Panc1 (cell line): ENCODE data around the gene BAHCC1. TPM values are rescaled to one million over a fixed set of nuclear protein-coding genes. Genes with fewer than 3 reads are reported as not detected.
A peak's percentile ranks its signal among the peaks of the same experiment; 100 is the strongest.

Experiments
- ATAC-seq: fragments of 200-7000 bp; cut with Tn5 transposase; 2 replicates; pipeline ENCODE4 v1.9.1; 2020; ENCODE audit warnings: mild to moderate bottlenecking, moderate library complexity
- BruUV-seq: library from RNA; stranded (reverse); fragments of 400-500 nt; replicated peaks from 2 replicates; lab custom pipeline; 2021; lab: Mats Ljungman, UMichigan
- CTCF ChIA-PET: fragments of 300-600 bp; sonication (Branson Sonifier 250); formaldehyde crosslinking; loops from one replicate; lab custom pipeline; 2022; ENCODE audit warnings: antibody characterized with exemption; lab: Charles Lee
- POLR2A ChIA-PET: fragments of 300-600 bp; sonication (Branson Sonifier 250); formaldehyde crosslinking; loops from one replicate; lab custom pipeline; 2022; ENCODE audit warnings: antibody characterized with exemption; lab: Charles Lee
- DNase-seq: peaks from one replicate; pipeline ENCODE4 v3.0.0-alpha.2; 2010; ENCODE audit warnings: low read depth, low spot score
- H3K27ac ChIP-seq: 2 replicates; pipeline ENCODE4 v1.5.1; 2011; ENCODE audit warnings: mild to moderate bottlenecking, low read length, inconsistent platforms
- H3K27me3 ChIP-seq: fragments of 200-500 bp; sonication (Bioruptor generic); 2 replicates; pipeline ENCODE4 v1.6.0; 2014; ENCODE audit warnings: low read length, inconsistent platforms; ENCODE audit not compliant: control insufficient read depth, insufficient read depth
- H3K36me3 ChIP-seq: fragments of 200-500 bp; sonication (Bioruptor generic); 2 replicates; pipeline ENCODE4 v1.5.1; 2014; ENCODE audit warnings: inconsistent platforms, mild to moderate bottlenecking, low read length, moderate library complexity; ENCODE audit not compliant: control insufficient read depth, insufficient read depth
- H3K4me1 ChIP-seq: 2 replicates; pipeline ENCODE4 v1.5.1; 2011; ENCODE audit warnings: inconsistent platforms, mild to moderate bottlenecking, low read length, moderate library complexity; ENCODE audit not compliant: control insufficient read depth, insufficient read depth
- H3K4me3 ChIP-seq, 2 experiments: 2 replicates each; pipeline ENCODE4 v1.5.1; 2011 to 2012; ENCODE audit warnings: low read depth in 2 of 2, low read length in 2 of 2, mild to moderate bottlenecking in 2 of 2, inconsistent platforms in 1 of 2, moderate library complexity in 1 of 2
- H3K9me3 ChIP-seq: fragments of 200-500 bp; sonication (Bioruptor generic); 2 replicates; pipeline ENCODE4 v1.5.1; 2014; ENCODE audit warnings: low read depth, mild to moderate bottlenecking, inconsistent platforms, low read length, moderate library complexity; ENCODE audit not compliant: control insufficient read depth, insufficient read depth
- CTCF ChIP-seq: fragments of 450-650 bp; IDR thresholded peaks from 2 replicates; pipeline ENCODE4 v1.5.1; 2017; ENCODE audit warnings: mild to moderate bottlenecking
- POLR2AphosphoS5 ChIP-seq: IDR thresholded peaks from 2 replicates; pipeline ENCODE4 v1.6.1; 2012; ENCODE audit warnings: mild to moderate bottlenecking, low read depth, low read length, moderate library complexity
- REST ChIP-seq, 2 experiments: IDR thresholded peaks; 2 replicates each; pipeline ENCODE4 v1.6.1; 2011 to 2012; ENCODE audit warnings: low read depth in 2 of 2, control low read depth in 1 of 2, low read length in 1 of 2, mild to moderate bottlenecking in 1 of 2, moderate library complexity in 1 of 2; ENCODE audit not compliant: insufficient read depth in 1 of 2
- SIN3A ChIP-seq: IDR thresholded peaks from 2 replicates; pipeline ENCODE4 v1.6.1; 2012; ENCODE audit warnings: low read depth, mild to moderate bottlenecking, low read length, moderate library complexity, borderline replicate concordance; ENCODE audit not compliant: insufficient read depth
- TCF7L2 ChIP-seq: IDR thresholded peaks from 2 replicates; pipeline ENCODE4 v1.6.1; 2011; ENCODE audit warnings: mild to moderate bottlenecking, low read depth, low read length, inconsistent platforms
- in situ Hi-C: cut with HindIII; loops from 2 replicates; pipeline ENCODE4 v1.10.0; 2016; ENCODE audit warnings: low sequenced_read_pairs, low pct_unique_long_range_greater_than_20kb
- intact Hi-C: fragments of 100-400 bp; cut with micrococcal nuclease; formaldehyde crosslinking; loops from one replicate; pipeline ENCODE4 v1.10.0; 2022; ENCODE audit not compliant: unreplicated experiment
- total RNA-seq: library from RNA; stranded (reverse); gene quantifications from one replicate; pipeline ENCODE4 v1.2.1, GENCODE V29; 2021; ENCODE audit not compliant: unreplicated experiment

Gene BAHCC1
- total RNA-seq, 1 experiment from 2014 or later = 77.4 TPM

GRCh38 chr17:81400996-81401722 is 5.9 kb downstream of the BAHCC1 start:
- ChIA-PET POLR2A (interaction anchor here (0.6 kb wide), 1 partner anchor 50 kb away, joined by 5 read pairs; no protein-coding TSS in a partner anchor), CTCF (interaction anchor here (1.8 kb wide), 1 partner anchor 28 kb away, joined by 7 read pairs; no protein-coding TSS in a partner anchor)
- in situ Hi-C loops = no loop called here
- no peak for DNase-seq
- no peaks in the 10 kb centered on the region for H3K9me3 ChIP-seq
- no peaks in the 10 kb centered on the region; the same call in 1 of the 2 replicates for H3K36me3 ChIP-seq
- no peak; the same call in 1 of the 2 replicates for TF ChIP-seq TCF7L2
- no peak for TF ChIP-seq REST (IDR thresholded peaks at IDR 0.05; ENCODE audit: insufficient read depth in 1 of 2, low read depth in 2 of 2, low read length in 1 of 2)
- TF ChIP-seq SIN3A = no peak
- TF ChIP-seq POLR2AphosphoS5 = no peak
- TF ChIP-seq CTCF = no peak
- peak overlapping the region; percentile 69 to 83 for H3K4me3 ChIP-seq
- intact Hi-C loops = loop anchor here (5.0 kb wide), 2 partner anchors 86 to 109 kb away; no protein-coding TSS in a partner anchor
- no peaks in the 10 kb centered on the region for H3K27me3 ChIP-seq
- peaks cover 54% of the 10 kb centered on the region for H3K4me1 ChIP-seq
- peak overlapping the region; percentile 100 for H3K27ac ChIP-seq
- ATAC-seq = no peak
- TSS peak; percentile 50 for BruUV-seq

GRCh38 chr17:81401723-81402529 is 6.7 kb downstream of the BAHCC1 start:
- intact Hi-C loops = loop anchor here (5.0 kb wide), 2 partner anchors 85 to 110 kb away; no protein-coding TSS in a partner anchor
- ChIA-PET CTCF (interaction anchor here (1.8 kb wide), 1 partner anchor 28 kb away, joined by 7 read pairs; no protein-coding TSS in a partner anchor), POLR2A (interaction anchor here (0.6 to 0.8 kb wide), 4 partner anchors 27 to 117 kb away, joined by 3 to 5 read pairs (median 4); no protein-coding TSS in a partner anchor)
- H3K9me3 ChIP-seq = no peaks in the 10 kb centered on the region
- TF ChIP-seq SIN3A (no peak), CTCF (peak; percentile 91)
- BruUV-seq = no TSS peak
- H3K27ac ChIP-seq = peak overlapping the region; percentile 100
- DNase-seq (no peak), ATAC-seq (peak; percentile 36)
- H3K36me3 ChIP-seq = no peaks in the 10 kb centered on the region; the same call in 1 of the 2 replicates
- peaks cover 62% of the 10 kb centered on the region for H3K4me1 ChIP-seq
- H3K27me3 ChIP-seq = no peaks in the 10 kb centered on the region
- in situ Hi-C loops = no loop called here
- peak overlapping the region; percentile 69 to 83 for H3K4me3 ChIP-seq
